GM19351 (cell line): ENCODE results near the gene UBE2I.

Source experiments
- ATAC-seq: cut with Tn5 transposase; IDR thresholded peaks from one replicate; pipeline ENCODE4 v1.9.1; 2021; ENCODE audit warnings: mild to moderate bottlenecking, moderate library complexity; ENCODE audit not compliant: unreplicated experiment

Gene UBE2I

DNA sequence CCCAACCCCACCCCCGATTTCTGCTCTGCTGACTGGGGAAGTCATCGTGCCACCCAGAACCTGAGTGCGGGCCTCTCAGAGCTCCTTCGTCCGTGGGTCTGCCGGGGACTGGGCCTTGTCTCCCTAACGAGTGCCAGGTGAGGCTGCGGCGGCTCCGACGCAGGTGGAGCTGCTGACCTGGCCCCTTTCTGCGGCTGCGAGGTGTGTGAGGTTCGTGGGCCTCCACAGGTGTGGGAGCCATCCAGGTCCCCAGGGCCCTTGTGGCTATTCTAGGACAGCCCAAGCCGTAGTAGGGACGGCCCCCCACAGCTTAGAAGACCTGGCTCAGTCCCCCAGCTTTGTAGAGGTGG is 3.0 kb downstream of the UBE2I start:
- ATAC-seq = no peak

DNA sequence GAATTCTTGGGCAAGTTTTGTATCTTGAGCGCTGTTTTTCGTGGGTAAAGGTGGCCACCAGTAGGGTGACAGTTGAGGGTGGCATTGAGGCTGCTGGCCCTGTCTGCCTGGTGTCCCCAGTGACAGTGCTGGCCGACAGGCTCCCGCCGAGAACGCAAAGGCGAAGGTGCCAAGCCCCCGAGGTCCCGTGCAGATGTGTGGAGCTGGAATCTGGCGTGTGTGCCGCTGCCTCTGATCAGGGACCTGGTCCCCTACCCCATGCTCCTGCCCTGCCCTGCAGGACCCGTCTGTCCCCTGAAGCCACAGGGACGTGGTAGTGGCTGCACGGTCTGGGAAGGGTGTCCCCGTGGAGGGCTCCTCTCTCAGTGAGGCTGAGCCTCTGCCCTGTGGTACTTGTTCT is 3.5 kb downstream of the UBE2I start:
- no peak for ATAC-seq

DNA sequence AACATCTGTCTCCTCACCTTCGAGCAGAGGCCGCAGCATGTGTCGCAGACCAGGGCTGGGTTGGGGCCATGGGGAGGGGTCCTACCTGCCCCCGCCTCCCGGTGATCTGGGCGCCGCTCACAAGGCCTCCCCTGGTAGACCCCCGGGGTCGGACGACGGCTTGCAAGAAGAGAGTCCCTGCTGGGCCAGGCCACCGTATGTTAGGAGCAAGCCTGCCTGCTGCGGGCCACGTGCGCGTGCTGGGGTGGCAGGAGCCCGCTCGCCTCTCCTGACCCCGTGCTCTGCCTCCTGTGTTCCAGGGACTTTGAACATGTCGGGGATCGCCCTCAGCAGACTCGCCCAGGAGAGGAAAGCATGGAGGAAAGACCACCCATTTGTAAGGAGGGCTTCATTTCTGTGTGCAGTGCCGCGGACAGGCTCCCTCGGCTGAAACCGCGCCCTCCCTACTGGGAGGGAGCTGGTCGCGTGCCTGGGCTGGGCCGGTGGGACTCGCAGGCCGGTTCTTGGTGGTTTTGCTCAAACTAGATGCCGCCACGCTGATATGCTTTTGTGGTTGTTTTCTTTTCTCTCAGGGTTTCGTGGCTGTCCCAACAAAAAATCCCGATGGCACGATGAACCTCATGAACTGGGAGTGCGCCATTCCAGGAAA is 4.4 kb downstream of the UBE2I start:
- ATAC-seq = no peak

DNA sequence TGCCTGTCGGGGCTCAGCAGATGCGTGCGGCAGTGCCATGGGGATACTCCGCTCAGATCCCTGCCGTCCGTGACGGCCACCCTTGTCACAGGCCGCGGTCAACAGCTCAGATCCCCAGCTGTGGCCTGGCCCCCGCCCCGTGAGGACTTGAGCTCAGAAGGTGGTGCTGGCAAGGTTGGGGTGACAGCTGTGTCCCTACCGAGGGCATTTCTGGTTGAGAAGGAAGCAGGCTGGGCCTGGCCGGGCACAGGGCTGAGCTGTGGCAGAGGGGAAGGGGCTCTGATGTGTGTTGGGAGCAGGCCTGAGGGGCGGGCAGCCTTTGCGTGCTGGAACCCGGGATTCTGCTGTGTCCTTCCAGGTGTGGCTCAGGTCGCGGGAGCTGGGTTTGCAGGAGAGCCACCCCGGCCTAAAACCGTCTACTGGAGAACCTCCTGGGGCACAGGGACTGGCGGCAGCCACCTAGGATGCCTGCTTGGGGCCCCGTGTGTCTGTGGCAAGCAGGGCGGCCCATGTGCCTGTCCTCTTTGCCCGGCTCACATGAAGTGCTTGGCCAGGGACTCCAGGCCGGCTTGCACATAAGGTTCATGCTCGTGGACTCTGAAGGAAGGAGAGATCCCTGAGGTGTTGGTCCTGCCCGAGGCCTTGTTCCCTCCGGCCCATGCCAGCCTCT is 5.1 kb downstream of the UBE2I start:
- no peak for ATAC-seq

DNA sequence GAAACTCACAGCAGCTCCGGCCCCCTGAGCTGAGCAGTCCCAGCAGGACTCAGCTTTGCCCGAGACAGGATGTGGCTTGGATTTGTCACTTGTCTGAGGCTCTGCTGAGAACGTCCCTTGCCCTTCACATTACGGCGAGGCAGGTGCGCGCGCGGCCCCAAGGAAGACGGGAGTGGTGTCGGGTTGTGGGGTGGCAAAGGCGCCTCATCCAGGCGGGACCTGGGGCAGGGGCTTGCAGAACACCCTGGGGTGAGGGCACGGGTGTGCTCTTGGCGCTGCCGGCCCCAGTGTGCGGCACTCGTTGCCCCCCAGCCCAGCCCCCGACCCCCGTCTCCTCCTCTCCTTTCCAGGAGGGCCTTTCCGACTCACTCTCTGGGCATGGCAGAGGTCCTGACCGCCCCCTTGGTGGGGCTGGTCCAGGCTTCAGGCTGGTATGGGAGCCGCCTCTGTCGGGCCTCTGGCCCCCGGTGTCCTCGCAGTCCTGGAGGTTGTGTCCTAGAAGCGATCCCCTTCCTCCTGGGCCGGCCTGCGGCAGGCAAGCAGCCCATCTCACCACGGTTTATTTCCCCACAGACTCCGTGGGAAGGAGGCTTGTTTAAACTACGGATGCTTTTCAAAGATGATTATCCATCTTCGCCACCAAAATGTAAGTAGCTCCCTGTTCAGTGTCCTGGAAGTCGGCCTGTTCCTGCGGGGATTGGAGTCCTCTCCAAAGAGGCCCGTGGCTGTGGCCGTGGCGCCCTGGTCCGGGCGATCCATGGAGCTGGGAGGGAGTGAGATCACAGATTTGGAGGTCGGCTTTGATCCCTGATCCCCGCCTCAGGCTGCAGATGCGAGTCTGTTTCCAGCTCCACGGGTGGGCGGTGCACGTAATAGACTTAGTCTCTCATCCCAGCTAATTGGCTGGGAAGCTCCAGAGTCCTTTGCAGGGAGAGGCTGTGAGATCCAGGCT is 5.9 kb downstream of the UBE2I start:
- no peak for ATAC-seq

DNA sequence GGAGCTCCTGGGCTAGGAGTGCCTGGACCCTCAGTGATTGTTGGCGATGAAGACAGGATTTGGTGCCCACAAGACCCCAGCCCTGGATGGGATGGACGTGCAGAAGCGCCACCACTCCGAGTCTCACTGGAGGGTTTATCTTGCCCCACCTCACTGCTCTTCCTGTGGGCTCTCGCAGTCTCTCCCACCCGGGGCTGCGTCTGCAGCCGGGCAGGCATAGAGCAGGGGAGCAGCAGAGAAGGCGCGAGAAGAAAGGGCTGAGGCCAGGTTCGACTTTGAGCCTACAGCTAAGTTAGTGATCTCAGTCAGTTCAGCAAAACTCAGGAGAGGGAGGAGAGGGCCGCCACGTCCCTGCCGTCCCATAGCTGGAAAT is 6.6 kb downstream of the UBE2I start:
- ATAC-seq = no peak

DNA sequence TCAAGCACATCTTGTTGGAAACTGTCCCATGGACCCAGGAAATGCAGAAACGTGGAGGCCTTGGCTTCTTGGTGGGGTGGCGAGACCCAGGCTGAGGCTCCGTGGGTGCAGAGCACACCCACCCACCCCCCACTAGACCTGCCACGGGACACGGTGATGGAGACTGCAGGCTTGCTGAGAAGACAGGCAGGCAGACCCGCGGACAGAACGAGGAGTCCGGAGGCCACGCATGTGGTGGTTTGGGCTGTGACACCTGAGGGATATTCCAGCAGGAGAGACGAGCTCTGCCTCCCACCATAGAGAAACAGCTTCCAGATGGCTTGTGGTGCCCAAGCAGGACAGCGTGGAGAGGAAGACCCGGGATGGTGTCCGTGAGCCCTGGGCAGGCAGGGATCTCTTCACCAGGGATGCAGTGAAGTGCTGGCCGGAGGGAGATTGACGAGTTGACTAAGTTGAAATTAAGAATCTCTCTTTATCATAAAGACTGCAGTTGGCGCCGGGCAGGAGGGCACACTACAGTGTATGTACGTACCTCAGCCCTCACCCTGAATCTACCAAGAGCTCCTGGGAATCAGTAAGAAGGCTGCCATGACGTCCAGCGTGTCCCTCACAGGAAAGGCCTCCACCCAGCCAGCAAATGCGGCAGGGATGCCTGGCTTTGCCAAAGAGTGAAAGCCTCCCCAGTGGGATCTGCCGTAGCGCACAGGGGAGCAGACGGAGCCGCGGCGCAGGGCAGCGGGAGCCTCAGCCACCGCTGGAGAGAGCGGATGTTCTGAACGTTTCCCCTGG is 8.2 kb downstream of the UBE2I start:
- no peak for ATAC-seq

DNA sequence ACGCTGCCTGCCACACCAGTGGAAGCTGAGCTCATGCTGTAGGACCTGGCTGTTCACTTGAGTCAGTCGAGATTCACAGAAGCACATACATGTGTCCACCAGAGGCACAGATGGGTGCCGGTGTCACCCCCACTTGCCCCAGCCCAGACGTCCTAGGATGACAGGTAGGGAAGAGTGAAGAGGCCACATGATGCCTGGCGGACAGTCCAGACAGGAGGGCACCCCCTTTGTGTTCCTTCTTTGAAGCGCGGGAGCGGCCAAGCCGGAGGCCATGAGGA is 8.8 kb downstream of the UBE2I start:
- no peak for ATAC-seq

DNA sequence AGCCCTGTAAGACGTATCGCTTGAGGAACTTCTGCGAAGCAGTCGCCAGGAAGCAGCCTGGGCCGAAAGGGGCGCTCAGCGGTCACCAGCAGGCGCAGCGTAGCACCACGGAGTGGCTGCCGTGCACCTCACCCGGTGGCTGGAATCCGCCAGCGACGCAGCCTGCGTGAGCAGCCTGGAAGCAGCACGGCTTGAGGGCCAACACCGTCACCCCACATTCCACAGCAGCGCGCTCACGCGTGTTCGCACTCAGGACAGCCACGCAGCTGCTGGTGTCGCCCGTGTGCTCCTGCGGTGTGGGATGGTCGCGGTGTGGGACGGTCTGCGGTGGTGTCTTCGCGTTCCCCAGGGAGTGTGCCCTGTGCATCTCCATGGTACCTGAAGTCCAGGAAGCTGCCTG is 9.6 kb downstream of the UBE2I start:
- ATAC-seq = no peak

DNA sequence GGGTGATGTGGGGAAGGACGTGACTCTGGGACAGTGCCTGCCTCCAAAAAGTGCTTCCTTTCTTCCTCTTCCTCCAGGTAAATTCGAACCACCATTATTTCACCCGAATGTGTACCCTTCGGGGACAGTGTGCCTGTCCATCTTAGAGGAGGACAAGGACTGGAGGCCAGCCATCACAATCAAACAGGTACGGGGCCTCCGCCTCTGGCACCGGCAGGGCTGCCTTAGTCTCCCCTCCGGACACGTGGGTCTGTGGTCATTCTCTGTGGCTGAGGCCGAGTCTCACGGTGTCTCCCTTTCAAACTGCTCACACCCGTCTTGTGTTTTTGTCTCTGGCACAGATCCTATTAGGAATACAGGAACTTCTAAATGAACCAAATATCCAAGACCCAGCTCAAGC is 10.7 kb downstream of the UBE2I start:
- ATAC-seq = no peak

DNA sequence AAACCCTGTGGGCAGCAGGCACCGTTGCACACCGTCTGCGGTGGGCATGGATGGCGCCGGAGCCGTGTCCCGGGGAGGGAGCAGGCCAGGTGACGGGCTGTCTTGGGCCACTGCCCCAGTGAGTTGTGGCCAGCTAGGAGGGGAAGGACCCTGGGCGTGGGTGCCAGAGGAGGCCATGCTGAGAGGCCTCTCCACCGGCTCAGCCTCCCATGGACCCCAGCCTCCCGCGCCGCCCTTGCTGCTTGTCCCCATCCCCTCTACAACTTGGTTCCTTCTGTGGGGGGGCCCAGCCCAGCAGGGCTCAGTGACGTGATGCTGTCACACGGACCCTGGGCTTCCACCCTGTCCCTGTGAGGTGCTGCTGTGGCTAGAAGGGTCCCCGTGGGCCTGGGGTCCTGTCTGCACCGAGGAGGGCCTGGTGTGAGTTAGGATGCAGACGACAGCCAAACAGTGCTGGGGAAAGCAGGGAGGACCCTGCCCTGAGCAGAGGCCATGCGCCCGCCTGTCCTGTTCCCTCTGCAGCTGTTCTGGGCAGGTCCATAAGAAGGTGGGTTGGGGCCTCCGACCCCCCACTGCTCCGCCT is 11.3 kb downstream of the UBE2I start:
- no peak for ATAC-seq

DNA sequence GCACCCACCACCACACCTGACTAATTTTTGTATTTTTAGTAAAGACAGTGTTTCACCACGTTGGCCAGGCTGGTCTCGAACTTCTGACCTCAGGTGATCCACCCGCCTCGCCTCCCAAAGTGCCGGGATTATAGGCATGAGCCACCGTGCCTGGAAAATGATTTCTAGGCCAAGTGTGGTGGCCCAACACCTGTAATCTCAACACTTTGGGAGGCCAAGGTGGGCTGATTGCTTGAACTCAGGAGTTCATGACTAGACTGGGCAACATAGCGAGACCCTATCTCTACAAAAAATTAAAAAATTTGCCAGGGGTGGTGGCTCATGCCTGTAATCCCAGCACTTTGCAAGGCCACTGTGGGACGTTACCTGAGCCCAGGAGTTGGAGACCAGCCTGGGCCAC is 13.0 kb downstream of the UBE2I start:
- no peak for ATAC-seq

DNA sequence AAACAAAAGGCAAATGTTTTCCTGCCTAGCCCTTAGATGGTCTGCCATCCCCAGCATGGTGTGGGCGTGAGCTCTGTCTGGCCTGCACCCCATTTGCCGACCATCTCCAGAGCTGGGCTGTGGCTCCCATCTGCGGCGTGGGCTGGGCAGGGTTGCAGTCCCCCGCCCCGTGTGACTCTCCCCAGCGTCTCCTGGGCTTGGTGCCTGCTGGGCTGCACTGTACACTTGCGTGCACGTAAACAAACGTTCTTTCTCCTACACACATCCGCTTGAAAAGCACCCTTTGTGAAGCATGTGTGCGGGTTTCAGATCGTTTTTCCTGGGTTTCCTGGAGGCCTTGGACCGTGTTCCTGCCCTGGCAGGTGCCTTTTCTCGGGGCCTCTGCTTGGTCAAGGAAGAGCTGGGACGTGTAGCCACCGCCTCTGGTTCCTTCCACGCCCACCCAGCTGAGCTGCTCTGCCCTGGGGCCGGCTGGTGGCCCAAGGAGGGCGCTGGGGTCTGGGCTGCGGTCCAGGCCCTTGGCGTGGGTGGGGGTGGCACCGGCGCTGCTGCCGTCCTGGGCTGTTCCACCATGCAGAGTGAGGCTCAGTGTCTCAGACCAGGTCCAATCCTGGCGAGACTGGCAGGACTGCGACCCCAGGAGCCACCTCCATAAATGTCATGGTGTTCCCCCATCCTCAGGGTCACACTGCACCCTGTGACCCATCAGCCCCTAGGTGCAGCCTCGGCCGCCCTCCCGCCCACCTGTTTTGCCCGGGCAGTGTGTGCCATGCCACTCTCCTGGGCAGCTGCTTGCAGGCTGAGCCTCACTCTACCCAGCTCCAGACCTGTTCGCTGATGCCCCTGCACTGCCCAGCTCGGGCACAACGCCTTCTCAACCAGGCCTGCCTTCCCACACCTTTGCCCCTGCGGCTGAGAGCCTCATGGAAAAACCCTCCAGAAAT is 14.1 kb downstream of the UBE2I start:
- no peak for ATAC-seq

DNA sequence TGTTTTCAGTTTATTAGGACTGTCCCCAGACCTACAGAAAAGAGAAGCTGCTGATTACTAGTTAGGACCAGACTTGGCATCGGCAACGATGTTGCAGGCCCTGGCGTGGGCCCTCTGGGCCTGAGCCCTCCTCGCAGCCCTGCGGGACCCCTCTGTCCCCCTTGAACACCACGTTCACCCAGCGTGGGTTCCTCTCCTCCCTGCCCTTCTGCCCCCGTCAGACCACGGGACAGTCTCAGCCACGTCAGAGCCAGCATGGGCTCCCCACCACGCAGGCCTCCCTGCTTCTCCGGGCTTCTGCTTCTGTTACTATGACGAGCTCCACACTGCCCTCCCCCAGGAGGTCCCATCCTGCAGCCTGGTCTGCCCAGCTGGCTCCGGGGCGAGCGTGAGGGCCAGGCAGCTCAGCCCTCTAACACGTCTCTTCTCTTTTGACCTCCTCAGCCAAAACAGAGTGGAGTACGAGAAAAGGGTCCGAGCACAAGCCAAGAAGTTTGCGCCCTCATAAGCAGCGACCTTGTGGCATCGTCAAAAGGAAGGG is 14.9 kb downstream of the UBE2I start:
- ATAC-seq = no peak

DNA sequence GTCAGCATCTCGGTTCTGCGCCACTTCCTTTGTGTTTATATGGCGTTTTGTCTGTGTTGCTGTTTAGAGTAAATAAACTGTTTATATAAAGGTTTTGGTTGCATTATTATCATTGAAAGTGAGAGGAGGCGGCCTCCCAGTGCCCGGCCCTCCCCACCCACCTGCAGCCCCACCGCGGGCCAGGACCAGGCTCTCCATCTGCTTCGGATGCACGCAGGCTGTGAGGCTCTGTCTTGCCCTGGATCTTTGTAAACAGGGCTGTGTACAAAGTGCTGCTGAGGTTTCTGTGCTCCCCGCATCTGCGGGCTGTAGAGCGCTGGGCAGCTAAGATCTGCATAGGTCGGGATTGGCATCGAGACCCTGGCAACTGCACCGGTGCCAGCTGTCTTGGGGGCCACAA is 15.8 kb downstream of the UBE2I start:
- ATAC-seq = no peak

DNA sequence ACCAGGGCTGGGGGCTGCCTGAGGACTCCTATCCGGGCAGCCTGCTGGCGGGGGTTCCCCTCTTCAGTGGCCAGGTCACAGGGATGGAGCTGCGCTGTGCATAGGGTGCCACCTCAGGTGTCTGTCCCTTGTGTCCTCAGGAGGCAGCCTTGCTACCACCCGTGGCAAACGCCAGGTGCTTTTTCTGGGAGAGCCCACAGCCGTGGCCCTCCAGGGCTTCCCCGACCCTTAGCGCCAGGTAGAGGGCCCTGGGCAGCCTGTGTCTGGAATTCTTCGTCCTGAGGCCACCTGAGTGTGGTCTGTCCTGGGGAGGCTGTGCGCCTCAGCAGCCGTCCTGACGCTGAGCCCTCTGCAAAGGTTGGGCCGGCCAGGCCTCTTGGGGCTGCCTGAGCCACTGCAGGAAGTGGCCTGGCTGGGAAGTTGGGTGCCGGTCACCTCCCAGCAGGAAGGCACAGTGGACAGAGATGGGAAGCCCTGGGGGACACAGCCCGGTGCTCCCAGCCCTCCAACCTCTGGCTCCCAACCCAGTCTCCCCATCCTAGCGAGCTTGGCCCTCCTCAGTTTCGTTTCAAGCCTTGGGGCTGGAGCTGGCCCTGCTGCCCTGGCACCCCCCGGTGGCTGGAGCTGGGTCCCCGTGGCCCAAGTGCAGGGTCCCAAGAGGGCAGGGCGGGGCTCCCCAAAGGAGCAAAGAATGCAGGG is 16.4 kb downstream of the UBE2I start:
- ATAC-seq = no peak

DNA sequence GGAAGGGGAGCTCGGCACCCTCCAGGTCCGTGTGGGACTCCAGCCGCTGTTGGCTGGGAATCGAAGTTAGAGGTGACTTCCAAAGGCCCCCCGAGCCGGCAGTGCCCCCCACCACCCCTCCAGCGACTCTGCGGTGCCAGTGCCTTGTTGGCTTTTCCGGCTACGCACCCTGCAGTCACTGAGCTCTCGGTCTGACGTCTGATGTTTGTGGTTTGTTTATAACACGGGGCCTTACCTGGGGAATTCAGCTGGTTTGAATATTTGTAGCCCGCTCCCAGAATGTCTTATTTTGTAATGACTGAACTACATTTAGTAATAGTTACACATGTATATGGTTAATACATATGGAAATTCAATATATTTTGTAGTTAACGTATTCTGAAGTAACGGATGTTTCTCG is 17.0 kb downstream of the UBE2I start:
- ATAC-seq = no peak

DNA sequence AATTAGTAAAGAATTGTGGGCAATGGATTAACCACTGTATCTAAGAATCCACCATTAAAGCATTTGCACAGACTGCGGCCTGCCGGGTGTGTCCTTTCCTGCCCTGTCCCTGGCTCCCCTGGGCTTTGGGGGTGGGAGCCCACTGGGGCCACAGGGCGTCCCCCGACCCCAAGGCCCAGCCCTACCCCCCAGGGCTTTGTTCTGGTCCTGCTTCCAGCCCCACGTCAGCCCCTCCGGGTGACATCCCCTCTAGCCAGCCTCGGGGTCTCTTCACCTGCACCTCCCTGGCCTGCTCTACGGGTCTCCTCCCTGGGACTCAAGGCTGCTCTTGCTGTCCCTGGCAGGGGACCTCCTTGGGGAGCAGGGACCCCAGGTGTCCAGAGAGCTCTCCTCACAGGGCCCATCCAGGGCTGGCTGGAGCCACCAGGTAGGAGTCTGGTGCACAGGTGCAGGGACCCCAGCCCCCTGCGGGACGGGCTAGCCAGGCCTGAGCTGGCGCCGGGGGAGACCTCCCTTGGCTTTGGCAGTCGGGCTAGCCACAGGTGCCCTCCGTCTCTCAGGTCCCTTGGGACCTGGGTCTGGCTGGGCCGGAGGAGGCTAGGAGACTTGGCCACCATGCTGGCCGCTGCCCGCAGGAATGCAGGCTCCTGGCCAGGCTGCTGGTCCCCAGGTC is 17.6 kb downstream of the UBE2I start:
- ATAC-seq = no peak

DNA sequence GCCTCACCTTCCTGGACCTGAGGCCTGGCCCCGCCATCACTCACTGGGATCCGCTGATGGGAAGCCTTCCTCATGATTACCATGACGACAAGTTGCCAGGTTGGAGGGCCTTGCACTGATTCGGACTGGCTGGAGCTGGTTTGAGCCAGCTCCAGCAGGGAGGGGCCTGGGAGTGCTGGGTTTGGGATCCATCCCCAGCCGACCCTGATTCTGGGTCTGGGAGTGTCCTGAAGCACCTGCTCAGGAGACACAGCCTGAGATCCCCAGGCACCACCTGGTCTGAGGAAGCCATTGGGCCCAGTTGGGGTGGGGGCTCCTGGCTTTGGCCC is 18.1 kb downstream of the UBE2I start:
- no peak for ATAC-seq
